Measurements from ENCODE around the gene VRK1.

DNA sequence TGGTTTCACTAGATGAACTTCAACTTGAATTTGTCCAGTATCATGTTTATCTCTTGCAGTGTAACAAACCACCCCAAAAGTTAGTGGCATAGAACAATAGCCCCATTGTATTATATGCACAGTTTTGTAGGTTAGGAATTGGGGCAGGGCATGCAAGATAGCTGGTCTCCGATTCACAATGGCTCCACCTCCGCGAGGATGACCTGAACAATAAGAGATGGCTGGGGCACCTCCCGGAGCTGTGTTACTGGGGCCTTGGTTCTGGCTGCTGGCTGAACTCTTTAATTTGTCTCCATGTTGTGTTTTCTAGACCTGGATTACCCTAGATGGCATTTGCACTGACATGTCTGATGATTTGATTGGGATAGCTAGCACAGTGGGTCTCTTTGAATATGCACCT, 20.4 kb upstream of the VRK1 start:
- TF ChIP-seq, protein P1, sequence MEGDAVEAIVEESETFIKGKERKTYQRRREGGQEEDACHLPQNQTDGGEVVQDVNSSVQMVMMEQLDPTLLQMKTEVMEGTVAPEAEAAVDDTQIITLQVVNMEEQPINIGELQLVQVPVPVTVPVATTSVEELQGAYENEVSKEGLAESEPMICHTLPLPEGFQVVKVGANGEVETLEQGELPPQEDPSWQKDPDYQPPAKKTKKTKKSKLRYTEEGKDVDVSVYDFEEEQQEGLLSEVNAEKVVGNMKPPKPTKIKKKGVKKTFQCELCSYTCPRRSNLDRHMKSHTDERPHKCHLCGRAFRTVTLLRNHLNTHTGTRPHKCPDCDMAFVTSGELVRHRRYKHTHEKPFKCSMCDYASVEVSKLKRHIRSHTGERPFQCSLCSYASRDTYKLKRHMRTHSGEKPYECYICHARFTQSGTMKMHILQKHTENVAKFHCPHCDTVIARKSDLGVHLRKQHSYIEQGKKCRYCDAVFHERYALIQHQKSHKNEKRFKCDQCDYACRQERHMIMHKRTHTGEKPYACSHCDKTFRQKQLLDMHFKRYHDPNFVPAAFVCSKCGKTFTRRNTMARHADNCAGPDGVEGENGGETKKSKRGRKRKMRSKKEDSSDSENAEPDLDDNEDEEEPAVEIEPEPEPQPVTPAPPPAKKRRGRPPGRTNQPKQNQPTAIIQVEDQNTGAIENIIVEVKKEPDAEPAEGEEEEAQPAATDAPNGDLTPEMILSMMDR (IDR thresholded peaks at IDR 0.05), result no peak
- TF ChIP-seq POLR2AphosphoS5 (IDR thresholded peaks at IDR 0.05; ENCODE audit: low read depth, low read length) (no peak), SIN3A (IDR thresholded peaks at IDR 0.05; ENCODE audit: borderline replicate concordance, insufficient read depth, low read depth, low read length) (no peak)

Measured in Panc1 (cell line).